ENCODE data around the gene GNG7.

DNA sequence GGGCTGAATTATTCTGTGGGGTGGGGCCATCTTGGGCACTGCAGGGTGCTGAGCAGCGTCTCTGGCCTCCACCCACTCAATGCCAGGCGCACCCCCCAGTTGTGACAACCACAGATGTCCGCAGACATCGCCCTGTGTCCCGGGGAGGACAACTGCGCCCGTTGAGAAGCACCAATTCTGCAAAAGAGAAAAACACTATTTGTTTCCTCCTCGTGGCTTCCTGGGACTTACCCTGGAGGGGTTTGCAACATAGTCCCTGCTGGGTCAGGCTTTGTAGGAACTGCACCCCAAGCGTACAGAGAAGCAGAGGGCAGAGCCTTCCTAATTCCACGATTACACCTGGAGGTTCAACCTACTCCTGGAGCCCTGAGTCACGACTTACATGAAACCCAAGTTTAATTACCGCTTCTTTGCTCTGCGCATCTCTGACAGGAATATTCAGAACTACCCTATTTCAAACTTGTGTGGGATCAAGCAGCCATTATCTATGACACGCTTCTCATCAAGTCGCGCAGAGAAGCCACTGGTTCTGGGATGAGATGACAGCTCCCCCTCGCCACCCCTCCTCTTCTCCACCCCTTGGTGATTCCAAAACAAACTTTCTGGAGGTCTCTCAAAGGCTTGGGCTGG is 48.4 kb upstream of the GNG7 start:
- TF ChIP-seq, protein P1, sequence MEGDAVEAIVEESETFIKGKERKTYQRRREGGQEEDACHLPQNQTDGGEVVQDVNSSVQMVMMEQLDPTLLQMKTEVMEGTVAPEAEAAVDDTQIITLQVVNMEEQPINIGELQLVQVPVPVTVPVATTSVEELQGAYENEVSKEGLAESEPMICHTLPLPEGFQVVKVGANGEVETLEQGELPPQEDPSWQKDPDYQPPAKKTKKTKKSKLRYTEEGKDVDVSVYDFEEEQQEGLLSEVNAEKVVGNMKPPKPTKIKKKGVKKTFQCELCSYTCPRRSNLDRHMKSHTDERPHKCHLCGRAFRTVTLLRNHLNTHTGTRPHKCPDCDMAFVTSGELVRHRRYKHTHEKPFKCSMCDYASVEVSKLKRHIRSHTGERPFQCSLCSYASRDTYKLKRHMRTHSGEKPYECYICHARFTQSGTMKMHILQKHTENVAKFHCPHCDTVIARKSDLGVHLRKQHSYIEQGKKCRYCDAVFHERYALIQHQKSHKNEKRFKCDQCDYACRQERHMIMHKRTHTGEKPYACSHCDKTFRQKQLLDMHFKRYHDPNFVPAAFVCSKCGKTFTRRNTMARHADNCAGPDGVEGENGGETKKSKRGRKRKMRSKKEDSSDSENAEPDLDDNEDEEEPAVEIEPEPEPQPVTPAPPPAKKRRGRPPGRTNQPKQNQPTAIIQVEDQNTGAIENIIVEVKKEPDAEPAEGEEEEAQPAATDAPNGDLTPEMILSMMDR (IDR thresholded peaks at IDR 0.05), result no peak
- TF ChIP-seq, protein P2, sequence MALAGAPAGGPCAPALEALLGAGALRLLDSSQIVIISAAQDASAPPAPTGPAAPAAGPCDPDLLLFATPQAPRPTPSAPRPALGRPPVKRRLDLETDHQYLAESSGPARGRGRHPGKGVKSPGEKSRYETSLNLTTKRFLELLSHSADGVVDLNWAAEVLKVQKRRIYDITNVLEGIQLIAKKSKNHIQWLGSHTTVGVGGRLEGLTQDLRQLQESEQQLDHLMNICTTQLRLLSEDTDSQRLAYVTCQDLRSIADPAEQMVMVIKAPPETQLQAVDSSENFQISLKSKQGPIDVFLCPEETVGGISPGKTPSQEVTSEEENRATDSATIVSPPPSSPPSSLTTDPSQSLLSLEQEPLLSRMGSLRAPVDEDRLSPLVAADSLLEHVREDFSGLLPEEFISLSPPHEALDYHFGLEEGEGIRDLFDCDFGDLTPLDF (CRISPR knock-in tag; IDR thresholded peaks at IDR 0.05), result no peak
- TF ChIP-seq FOXP1 (CRISPR knock-in tag; IDR thresholded peaks at IDR 0.05; ENCODE audit: borderline replicate concordance) (no peak), NR3C1 (CRISPR knock-in tag; conservative IDR thresholded peaks at IDR 0.05; ENCODE audit: low read depth) (no peak), TP53 (CRISPR knock-in tag; IDR thresholded peaks at IDR 0.05) (no peak), JUN (CRISPR knock-in tag; IDR thresholded peaks at IDR 0.05) (no peak), GABPB1 (CRISPR knock-in tag; IDR thresholded peaks at IDR 0.05) (no peak), CBFB (CRISPR knock-in tag; IDR thresholded peaks at IDR 0.05; ENCODE audit: low read depth) (no peak), CREB1 (CRISPR knock-in tag; IDR thresholded peaks at IDR 0.05) (no peak), NR2C2 (CRISPR knock-in tag; IDR thresholded peaks at IDR 0.05) (no peak)
- TF ChIP-seq, protein P3, sequence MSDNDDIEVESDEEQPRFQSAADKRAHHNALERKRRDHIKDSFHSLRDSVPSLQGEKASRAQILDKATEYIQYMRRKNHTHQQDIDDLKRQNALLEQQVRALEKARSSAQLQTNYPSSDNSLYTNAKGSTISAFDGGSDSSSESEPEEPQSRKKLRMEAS (CRISPR knock-in tag; IDR thresholded peaks at IDR 0.05), result no peak
- TF ChIP-seq, protein P4, sequence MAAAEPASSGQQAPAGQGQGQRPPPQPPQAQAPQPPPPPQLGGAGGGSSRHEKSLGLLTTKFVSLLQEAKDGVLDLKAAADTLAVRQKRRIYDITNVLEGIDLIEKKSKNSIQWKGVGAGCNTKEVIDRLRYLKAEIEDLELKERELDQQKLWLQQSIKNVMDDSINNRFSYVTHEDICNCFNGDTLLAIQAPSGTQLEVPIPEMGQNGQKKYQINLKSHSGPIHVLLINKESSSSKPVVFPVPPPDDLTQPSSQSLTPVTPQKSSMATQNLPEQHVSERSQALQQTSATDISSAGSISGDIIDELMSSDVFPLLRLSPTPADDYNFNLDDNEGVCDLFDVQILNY (CRISPR knock-in tag; IDR thresholded peaks at IDR 0.05), result no peak
- TF ChIP-seq, protein P5, sequence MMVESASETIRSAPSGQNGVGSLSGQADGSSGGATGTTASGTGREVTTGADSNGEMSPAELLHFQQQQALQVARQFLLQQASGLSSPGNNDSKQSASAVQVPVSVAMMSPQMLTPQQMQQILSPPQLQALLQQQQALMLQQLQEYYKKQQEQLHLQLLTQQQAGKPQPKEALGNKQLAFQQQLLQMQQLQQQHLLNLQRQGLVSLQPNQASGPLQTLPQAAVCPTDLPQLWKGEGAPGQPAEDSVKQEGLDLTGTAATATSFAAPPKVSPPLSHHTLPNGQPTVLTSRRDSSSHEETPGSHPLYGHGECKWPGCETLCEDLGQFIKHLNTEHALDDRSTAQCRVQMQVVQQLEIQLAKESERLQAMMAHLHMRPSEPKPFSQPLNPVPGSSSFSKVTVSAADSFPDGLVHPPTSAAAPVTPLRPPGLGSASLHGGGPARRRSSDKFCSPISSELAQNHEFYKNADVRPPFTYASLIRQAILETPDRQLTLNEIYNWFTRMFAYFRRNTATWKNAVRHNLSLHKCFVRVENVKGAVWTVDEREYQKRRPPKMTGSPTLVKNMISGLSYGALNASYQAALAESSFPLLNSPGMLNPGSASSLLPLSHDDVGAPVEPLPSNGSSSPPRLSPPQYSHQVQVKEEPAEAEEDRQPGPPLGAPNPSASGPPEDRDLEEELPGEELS (CRISPR knock-in tag; IDR thresholded peaks at IDR 0.05), result no peak
- TF ChIP-seq, protein P6, sequence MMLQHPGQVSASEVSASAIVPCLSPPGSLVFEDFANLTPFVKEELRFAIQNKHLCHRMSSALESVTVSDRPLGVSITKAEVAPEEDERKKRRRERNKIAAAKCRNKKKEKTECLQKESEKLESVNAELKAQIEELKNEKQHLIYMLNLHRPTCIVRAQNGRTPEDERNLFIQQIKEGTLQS (CRISPR knock-in tag; conservative IDR thresholded peaks at IDR 0.05), result no peak

All from WTC11 (cell line).